Body of pancreas (tissue), 4 donors: ENCODE data around the gene VPS16.

Experiments
- CTCF ChIP-seq, 7 experiments: fragments of 450-650 bp in 4 of 7; fragments of 200-600 bp in 3 of 7; sonication (generic) in 3 of 7; IDR thresholded peaks; one replicate each; pipeline ENCODE4 v1.5.1; 2016 to 2019; ENCODE audit warnings: antibody characterized with exemption in 7 of 7
- POLR2A ChIP-seq, 3 donors: fragments of 450-650 bp; IDR thresholded peaks; one replicate each; pipeline ENCODE4 v1.6.1; 2016; ENCODE audit warnings: antibody characterized with exemption in 3 of 3, mild to moderate bottlenecking in 2 of 3

GRCh38 chr20:2836035-2836434, 4.5 kb upstream of the VPS16 start:
- TF ChIP-seq CTCF (IDR thresholded peaks at IDR 0.05): no peak
- no peak for TF ChIP-seq POLR2A (IDR thresholded peaks at IDR 0.05)
